Measurements from ENCODE around the gene CDC14A.

DNA sequence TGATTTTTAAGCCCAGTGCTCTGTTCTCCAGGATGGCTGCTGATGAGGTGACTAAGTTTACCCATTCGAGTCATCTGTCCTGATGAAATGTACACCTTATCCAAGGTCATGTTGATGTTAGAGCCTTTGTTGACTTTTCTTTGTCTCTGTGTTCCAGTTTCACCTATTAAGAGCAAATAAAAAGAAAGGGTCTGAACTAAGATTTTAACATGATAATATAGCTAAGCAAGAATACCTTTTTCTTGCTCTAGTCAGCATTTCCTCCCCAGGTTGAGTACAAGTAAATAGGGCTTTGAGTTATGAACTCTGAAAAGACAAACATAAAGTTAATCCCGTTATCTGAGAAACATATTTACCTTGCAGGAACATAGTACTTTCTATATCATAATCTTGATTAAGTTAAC lies 133.6 kb downstream of the CDC14A start:
- no peak for TF ChIP-seq EZH2 (IDR thresholded peaks at IDR 0.05; ENCODE audit: borderline replicate concordance, low read length)
- no peak for TF ChIP-seq CTCF (IDR thresholded peaks at IDR 0.05; ENCODE audit: low read length)
